ENCODE results near the gene MARCHF10. TPM values are rescaled to one million over a fixed set of nuclear protein-coding genes. Genes with fewer than 3 reads are reported as not detected.
A peak's percentile ranks its signal among the peaks of the same experiment; 100 is the strongest.

MARCHF10 gene
- total and polyA plus RNA-seq, 9 of the 15 experiments (the other 6 are each of a cell fraction or from before 2014, with no cell fraction given), result not detected

GRCh38 chr17:62668091-62668804, 139.9 kb downstream of the MARCHF10 start:
- no TSS peak for BruUV-seq (replicated peaks)
- TF ChIP-seq, protein P1, sequence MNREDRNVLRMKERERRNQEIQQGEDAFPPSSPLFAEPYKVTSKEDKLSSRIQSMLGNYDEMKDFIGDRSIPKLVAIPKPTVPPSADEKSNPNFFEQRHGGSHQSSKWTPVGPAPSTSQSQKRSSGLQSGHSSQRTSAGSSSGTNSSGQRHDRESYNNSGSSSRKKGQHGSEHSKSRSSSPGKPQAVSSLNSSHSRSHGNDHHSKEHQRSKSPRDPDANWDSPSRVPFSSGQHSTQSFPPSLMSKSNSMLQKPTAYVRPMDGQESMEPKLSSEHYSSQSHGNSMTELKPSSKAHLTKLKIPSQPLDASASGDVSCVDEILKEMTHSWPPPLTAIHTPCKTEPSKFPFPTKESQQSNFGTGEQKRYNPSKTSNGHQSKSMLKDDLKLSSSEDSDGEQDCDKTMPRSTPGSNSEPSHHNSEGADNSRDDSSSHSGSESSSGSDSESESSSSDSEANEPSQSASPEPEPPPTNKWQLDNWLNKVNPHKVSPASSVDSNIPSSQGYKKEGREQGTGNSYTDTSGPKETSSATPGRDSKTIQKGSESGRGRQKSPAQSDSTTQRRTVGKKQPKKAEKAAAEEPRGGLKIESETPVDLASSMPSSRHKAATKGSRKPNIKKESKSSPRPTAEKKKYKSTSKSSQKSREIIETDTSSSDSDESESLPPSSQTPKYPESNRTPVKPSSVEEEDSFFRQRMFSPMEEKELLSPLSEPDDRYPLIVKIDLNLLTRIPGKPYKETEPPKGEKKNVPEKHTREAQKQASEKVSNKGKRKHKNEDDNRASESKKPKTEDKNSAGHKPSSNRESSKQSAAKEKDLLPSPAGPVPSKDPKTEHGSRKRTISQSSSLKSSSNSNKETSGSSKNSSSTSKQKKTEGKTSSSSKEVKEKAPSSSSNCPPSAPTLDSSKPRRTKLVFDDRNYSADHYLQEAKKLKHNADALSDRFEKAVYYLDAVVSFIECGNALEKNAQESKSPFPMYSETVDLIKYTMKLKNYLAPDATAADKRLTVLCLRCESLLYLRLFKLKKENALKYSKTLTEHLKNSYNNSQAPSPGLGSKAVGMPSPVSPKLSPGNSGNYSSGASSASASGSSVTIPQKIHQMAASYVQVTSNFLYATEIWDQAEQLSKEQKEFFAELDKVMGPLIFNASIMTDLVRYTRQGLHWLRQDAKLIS (CRISPR knock-in tag; IDR thresholded peaks at IDR 0.05), result no peak
- peak; percentile 65 for TF ChIP-seq ZNF121 (CRISPR knock-in tag; conservative IDR thresholded peaks at IDR 0.05)
- CTCF ChIA-PET (ENCODE audit: low intra/inter-chr PET ratio), result no interaction called here
- no peaks in the 10 kb centered on the region for H3K9me3 ChIP-seq (replicated peaks; ENCODE audit: control insufficient read depth, insufficient read depth, low read depth, low read length)
- no peak overlapping the region for H3K9ac ChIP-seq (ENCODE audit: insufficient read depth in 1 of 2, low read depth in 2 of 2, low read length in 2 of 2)
- 47% methylated on average over 10 of the region's 10 CpGs for WGBS (ENCODE audit: insufficient coverage, low coverage, missing lambda C conversion rate)
- no peak for ATAC-seq
- H3K36me3 ChIP-seq (ENCODE audit: control insufficient read depth, insufficient read depth, low read length), result no peaks in the 10 kb centered on the region
- DNase-seq (ENCODE audit: extremely low read depth in 1 of 4, low spot score in 3 of 4), result no peak
- H3K79me2 ChIP-seq (ENCODE audit: control insufficient read depth, insufficient read depth, low read length), result no peaks in the 10 kb centered on the region
- H3K4me3 ChIP-seq, result no peak overlapping the region
- H3K27me3 ChIP-seq (ENCODE audit: control insufficient read depth in 2 of 2, insufficient read depth in 2 of 2, low read length in 2 of 2), result peaks cover 3 to 11% of the 10 kb centered on the region in 2 experiments; a peak in 3 of 5 replicates
- no peaks in the 10 kb centered on the region for H4K20me1 ChIP-seq (replicated peaks; ENCODE audit: control insufficient read depth, insufficient read depth, low read length)
- no peak overlapping the region for H3K4me2 ChIP-seq (ENCODE audit: insufficient read depth, low read length)
- POLR2A ChIA-PET, result no interaction called here
- H3K9me1 ChIP-seq (ENCODE audit: control insufficient read depth, insufficient read depth, low read length), result no peaks in the 10 kb centered on the region
- H3K27ac ChIP-seq (ENCODE audit: extremely low read depth, low read depth, low read length), result no peak overlapping the region
- H3K4me1 ChIP-seq (replicated peaks in 1 of 2; ENCODE audit: control insufficient read depth in 2 of 2, insufficient read depth in 2 of 2, low read length in 2 of 2), result peaks cover 8 to 38% of the 10 kb centered on the region in 2 experiments; a peak in 4 of 5 replicates
- H2AFZ ChIP-seq (ENCODE audit: low read depth, low read length), result no peak overlapping the region
- intact Hi-C loops (cut with micrococcal nuclease), result no loop called here
- in situ Hi-C loops (cut with MboI), result no loop called here
- no peak for FAIRE-seq

Data from K562 (cell line).